NCI-H2196 treated with DMSO at 0.1 percent for 48 hours (cell line): ENCODE data around the gene KRTAP13-2.

Experiments used
- DNase-seq: peaks from one replicate; lab custom pipeline; 2025; ENCODE audit not compliant: unreplicated experiment; lab: John Stamatoyannopoulos, UW

The KRTAP13-2 gene

DNA sequence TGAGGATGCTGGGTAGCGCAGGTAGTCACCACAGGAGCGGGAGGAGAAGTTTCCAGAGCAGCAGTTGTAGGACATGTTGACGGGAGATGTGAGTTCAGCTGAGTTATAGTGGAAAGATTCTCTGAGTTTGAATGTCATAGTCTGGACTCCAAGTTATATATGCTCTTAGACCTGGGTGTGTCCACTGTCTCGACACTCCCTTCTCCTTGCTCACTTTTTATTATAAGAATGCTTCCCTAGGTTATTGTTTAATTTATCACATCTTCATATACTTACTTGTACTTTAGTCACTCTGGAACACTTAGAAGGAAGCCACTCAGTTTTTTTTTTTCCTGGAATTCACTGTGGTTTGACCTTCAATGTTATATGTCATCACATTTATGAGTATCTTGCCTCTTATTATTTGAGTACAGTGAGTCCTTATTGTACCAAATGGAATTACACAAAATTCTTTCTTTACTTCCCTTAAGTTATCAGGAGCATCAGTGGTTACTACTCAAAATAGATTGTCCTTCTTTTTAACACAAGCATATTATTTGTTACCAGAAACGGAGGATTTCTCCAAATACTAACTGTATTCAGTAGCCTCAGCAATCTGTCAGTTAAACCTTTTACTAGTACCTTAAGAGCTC is at the start of gene KRTAP13-2:
Gene KRTAP13-2 (minus strand): TSS at position 133 of the 632 bp plus-strand sequence. CDS start 58 bp downstream, at position 75.
- no peak for DNase-seq

GRCh38 chr21:30415993-30416392 is 43.9 kb upstream of the KRTAP13-2 start:
- DNase-seq = no peak

GRCh38 chr21:30408782-30409494 is 36.9 kb upstream of the KRTAP13-2 start:
- DNase-seq = peak; percentile 45

- no peak for DNase-seq
These were observed 23.7 kb upstream of the KRTAP13-2 start, which contains the start of gene KRTAP13-1 for GRCh38 chr21:30395731-30396130. KRTAP13-1 (plus strand) TSS chr21:30396031; CDS start chr21:30396087, 56 bp downstream.

- DNase-seq = no peak
These were observed 19.5 kb upstream of the KRTAP13-2 start for GRCh38 chr21:30391492-30392025.

- DNase-seq = no peak
These were observed 10.1 kb upstream of the KRTAP13-2 start for GRCh38 chr21:30382201-30382600.

DNA sequence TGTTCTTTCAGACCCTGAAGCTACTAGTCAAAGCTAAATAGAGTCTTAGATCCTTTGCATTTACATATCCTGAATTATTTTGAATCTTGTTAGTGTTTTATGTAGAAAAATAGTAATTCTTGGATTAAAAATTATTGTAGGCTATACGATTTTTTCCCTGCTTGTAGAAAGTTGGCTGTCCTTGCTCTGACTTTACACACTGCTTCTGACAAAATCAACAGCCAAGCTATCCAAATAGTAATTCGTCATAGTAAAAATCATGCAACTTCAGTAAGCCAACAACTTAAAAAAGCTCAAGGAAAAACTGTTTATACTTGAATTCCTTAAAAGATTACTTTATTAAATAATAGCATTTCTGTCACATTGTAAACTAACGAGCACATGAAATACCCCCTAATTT is 16.2 kb downstream of the KRTAP13-2 start:
- no peak for DNase-seq

DNA sequence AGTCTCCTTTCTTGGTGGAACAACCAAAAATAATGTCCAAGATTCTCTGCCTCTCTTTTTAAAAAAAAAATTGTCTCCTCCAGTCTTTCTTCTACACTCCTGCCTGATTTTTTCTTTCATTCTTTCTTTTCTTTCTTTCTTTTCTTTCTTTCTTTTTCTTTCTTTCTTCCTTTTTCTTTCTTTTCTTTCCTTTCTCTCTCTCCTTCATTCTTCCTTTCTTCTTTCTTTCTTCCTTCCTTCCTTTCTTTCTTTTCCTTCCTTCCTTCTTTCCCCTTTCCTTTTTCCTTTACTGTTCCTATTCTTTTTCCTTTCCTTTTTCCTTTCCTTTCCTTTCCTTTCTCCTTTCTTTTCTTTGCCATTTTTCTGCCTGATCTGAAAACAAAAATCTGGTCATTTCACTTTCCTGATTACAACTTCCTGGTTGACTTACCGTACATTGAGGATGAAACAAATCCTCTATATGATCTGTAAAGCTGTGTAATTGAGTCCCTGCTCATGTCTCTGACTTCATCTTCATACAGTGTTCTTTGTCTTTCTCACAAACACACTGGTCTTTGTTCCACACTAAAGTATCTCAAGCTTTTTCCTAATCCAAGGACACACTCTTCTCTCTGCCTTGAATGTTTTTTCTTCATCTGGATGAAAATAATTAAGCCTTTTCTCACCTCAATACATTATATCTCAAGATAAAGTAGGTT is 17.6 kb downstream of the KRTAP13-2 start:
- no peak for DNase-seq

DNA sequence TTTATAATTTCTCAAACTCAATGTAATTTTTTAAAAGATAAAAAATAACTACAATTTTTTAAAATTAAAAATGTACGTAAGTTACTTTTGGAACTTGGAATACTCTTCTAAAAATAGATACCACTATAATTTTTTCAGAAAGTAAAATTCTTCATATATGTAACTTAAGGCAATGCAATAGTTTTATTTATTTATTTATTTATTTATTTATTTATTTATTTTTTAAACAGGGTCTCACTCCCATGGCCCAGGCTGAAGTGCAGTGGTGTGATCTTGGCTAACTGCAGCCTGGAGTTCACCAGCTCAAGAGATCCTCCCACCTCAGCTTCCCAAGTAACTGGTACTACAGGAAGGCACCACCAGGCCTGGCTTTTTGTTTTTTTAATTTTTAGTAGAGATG is 20.5 kb downstream of the KRTAP13-2 start:
- DNase-seq = no peak

GRCh38 chr21:30349572-30349971 is 22.5 kb downstream of the KRTAP13-2 start:
- DNase-seq = no peak

- no peak for DNase-seq
These were observed 23.6 kb downstream of the KRTAP13-2 start, which contains the start of gene KRTAP23-1 for GRCh38 chr21:30348506-30348905. KRTAP23-1 (minus strand) TSS chr21:30348606; CDS start chr21:30348606, 0 bp downstream.

GRCh38 chr21:30345014-30345413 is 27.1 kb downstream of the KRTAP13-2 start:
- DNase-seq = no peak

- DNase-seq = no peak
These were observed 31.1 kb downstream of the KRTAP13-2 start for GRCh38 chr21:30340714-30341573.

GRCh38 chr21:30338717-30339116 is 33.4 kb downstream of the KRTAP13-2 start:
- DNase-seq = no peak

DNA sequence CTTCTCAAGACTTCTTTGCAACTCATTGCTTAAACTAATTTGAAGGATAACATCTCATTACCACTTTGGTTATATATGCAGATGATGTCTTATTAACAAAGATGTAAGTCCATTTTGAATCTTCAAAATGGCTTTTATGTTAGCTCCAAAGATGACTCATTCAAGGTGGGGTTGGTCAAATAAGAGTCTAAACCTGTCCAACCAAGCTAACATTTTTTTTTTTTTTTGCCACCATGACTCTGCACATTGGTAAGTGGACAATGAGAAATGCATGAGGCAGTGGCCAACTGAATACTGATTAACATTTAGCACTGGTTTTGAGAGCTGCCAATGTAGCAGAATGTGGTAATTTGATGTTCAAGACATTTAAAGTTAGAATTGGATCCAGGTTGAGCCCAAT is 34.3 kb downstream of the KRTAP13-2 start:
- no peak for DNase-seq

GRCh38 chr21:30337276-30337744 is 34.8 kb downstream of the KRTAP13-2 start, which contains the start of gene KRTAP27-1:
KRTAP27-1 (minus strand) TSS chr21:30337694; CDS start chr21:30337668, 26 bp downstream.
- DNase-seq = no peak

GRCh38 chr21:30336596-30336995 is 35.5 kb downstream of the KRTAP13-2 start:
- DNase-seq = no peak

GRCh38 chr21:30333736-30334135 is 38.3 kb downstream of the KRTAP13-2 start:
- no peak for DNase-seq

DNA sequence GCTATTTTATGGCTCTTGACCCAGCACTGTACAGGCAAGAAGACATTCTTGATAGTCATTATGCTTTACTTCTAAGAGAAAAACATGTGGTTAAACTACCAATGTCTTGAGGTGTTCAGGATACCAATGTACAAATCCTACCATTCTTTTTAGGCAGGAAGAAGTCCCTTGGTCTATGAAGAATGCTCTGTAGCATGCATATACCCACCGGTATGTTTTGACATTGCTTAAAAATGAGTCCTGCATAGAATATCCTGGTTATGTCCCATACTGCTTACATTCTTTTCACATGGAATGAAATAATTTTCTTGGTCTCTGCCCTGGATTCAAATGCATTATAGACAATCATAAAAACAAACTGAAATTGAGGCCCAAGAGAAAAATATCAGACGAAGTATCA is 39.4 kb downstream of the KRTAP13-2 start:
- DNase-seq = no peak

DNA sequence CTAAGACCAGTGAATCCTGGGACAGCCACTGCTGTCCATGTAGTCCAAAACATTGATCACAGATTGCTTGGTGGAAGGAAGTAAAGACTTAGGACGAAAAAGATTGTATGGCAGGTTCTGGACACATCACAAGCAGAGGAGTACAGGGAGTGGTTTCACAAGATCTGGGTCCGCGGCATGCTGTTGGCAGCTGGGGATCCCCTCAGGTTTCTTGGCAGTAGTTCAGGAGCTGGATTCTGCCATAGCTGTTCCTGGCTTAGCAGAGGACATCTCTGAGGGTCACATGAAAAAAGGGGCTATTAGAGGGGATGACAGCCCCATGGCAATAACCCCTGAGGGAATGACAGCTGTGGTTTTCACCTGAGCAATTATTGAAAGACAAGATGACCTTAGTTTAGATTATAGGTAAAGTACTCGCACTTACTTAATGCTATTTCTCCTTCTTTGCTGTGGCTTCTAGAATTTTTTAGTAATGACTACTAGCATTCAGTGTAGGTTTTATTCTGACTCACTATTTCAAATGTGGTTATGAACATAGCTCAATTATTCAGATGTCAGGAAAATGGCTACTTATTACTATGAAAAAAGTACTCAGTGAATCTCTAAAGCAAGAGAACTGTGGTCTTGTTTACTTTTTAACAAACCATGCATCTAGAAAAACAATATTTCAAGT is 42.7 kb downstream of the KRTAP13-2 start:
- DNase-seq = no peak
